ENCODE results near the gene TTC1.
"Not testable (repeated sequence)": the region's sequence is repeated elsewhere in the genome, so short reads cannot be mapped to it uniquely, and the experiment has no call there.

Gene TTC1, protein sequence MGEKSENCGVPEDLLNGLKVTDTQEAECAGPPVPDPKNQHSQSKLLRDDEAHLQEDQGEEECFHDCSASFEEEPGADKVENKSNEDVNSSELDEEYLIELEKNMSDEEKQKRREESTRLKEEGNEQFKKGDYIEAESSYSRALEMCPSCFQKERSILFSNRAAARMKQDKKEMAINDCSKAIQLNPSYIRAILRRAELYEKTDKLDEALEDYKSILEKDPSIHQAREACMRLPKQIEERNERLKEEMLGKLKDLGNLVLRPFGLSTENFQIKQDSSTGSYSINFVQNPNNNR

DNA sequence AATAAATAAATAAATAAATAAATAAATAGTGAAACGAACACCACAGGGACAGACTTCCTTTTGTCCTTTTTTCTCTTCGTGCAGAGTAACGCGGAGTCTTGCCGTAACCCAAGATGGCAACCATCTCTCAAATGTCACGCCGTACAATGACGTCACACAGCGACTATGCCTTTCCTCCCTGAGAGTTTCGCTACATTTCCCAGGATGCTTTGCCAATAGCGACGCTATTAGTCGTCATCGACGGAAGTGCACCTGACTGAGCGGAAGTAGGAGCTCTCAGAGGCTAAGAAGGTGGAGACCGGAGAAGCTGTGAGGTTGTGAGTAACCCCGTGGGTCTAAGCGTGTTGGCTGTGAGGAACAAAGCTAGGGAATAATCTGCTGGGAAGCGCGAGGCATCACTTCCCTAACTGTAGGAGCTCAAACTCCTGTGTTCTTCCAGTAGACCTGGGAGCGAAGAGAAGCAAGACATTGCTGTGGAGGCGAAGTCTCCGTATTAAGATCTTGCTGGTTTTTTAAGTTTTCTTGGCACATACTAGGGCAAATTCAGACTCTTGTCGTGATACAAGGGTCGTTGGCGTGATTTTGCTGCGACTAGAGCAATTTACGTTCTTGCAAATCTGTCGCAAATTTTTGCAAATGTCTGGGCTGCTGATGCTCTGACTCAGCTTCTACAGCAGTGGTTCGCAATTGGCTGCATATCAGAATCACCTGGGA lies at the start of gene TTC1:
TSS of gene TTC1 (plus strand) at position 263 of the 714 bp plus-strand sequence. CDS start 1,390 bp downstream, outside the sequence.
- DNase-seq, result peak; percentile 89

DNA sequence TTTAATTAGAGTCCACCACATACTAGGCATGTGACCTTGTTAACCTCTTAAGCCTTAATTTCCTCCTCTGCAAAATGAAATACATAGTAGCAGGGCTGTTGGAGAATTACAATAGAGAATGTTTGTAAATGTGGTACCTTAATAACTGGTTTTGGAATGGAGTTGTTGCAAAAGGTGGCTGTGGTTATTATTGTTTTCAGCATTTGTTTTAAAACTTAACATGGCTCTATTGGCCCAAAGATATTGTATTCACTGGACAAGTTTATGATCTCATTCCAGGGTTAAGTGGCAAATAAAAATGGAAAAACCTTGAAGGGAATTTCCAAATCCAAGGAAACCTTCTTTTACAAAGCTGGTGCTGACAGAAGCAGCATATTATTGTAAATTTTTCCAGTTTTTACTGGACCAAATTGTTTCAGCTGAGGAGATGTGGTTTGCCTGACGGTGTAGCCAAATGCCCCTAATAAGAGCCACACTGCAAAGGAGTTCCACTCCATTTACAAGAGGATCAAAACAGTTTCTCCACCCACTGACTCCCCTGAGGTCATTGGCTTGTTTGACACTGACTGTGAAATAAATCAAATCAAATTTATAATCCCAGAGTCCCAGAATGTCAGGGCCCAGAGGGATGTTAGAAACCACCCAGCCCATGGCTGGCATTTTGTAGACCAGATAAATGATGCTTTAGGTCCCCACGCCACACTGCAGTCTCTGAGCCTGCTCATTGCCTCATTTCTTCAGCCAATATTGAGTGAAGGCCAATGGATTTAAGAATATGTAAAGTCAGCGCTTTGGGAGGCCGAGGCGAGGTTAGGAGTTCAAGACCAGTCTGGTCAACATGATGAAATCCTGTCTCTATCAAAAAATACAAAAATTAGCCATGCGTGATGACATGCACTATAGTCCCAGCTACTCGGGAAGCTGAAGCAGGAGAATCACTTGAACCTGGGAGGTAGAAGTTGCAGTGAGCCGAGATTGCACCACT lies 47.5 kb upstream of the TTC1 start:
- no peak for DNase-seq

DNA sequence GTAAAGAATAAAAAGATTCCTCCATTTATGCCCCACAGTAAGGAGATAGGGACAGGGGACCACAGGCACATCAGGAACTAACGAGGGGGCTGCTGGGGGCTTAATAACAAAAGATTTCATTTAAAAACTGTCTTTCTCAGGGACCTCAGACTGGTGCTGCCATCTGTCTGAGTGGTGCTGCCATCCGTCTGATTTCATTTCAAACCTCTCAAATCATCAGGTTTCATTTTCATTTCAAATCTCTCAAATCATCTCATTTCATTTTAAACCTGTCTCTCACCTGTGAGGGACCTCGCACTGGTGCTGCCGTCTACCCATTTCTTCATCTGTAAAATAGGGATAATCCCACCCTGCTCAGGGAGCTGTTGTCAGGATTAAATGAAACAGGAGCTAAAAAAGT lies 46.7 kb upstream of the TTC1 start:
- DNase-seq, result no peak

DNA sequence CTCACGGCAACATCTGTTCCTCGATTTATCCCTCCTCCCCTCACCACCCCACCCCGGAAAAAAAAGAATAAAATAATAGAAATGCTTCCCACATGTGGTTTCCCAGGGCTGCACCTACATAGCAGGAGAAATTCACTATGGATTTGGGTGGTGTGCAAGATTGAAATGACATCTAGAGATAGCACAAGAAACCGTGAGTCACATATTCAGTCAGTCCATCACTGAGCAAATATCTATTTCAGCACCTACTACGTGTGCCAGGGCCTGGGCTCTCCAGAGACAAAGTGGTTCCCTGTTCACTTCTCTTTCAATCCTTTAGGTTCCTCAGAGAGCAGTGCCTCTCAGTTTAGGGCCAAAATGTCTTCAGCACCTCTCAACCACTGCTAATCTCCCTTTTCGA lies 45.0 kb upstream of the TTC1 start:
- no peak for DNase-seq

DNA sequence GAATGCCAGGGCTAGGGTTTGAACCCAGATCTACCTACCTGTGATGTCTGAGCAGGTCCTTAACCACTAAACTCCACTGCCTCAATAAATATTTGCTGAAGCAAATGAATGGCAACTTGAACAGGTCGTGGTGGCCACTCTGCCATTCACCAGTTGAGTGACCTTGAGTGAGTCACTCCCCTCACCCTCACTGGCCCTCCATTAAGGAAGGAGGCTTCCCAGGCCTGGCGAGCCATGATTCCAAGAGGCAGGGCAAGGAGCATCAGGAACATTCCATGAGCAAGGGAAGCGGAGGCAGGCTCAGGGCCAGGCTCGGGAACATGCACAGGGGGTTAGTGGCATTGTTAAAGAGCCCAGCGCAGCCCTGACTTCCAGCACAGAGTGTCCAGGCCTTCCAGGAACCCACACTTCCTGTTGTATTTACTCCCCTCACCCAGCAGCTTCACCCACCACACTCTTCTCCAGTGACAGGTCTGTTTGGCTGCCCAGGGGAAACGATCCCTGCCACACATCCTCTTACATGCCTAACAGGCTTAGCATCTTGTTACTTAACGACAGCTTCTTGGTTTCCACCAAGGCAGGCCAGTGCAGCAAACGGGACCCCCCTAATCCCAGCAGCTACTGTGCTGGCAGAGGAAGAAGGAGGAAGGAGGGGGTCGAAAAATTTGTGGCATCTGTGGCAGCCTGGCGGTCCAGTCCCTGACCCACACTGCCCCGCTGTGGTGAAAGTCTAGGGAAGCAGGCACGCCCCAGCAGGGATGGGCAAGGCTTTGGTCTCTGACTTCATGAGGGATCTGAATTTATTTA lies 43.7 kb upstream of the TTC1 start:
- no peak for DNase-seq

DNA sequence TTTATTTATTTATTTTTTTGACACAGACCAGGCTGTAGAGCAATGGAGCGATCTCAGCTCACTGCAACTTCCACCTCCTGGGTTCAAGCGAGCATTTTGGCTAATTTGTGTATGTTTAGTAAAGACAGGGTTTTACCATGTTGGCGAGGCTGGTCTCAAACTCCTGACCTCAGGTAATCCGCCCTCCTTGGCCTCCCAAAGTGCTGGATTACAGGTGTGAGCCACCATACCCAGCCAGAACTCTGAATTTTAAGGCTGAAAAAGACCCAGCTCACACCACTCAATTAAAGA lies 43.2 kb upstream of the TTC1 start:
- not testable (repeated sequence) for DNase-seq

DNA sequence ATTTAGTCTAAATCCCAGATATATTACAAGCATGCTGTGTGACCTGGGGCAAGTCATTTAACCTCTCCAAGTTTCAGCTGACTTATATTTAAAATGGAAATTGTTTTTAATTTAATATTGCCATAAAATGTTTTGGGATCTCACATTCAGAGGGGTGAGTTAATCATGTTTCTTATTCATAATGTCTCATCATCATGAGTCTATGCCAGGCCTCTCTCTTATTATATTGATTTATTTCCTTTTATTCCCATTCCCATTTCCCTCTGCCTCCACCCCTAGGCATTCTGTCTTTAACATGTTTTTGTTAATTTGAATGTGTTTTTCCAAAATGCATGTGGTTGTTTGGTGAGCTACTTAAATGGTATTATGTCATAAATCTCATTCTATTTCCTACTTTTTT lies 39.0 kb upstream of the TTC1 start:
- DNase-seq, result no peak

DNA sequence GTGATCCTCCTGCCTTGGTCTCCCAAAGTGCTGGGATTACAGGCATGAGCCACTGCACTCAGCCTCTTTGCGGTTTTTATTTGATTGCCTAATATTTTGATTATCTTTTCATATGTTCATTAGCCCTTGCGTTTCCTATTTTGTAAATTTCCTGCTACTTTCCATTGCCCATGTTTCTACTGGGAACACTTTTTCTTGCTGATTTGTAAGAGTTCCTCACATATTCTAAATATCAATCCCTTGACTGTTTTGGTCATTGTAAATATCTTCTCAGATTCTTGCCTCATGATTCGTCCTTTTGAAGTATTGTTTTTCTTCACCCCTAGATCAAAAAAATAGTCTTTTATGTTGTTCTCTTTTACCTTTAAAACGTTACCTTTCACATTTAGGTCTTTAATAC lies 37.9 kb upstream of the TTC1 start:
- no peak for DNase-seq

DNA sequence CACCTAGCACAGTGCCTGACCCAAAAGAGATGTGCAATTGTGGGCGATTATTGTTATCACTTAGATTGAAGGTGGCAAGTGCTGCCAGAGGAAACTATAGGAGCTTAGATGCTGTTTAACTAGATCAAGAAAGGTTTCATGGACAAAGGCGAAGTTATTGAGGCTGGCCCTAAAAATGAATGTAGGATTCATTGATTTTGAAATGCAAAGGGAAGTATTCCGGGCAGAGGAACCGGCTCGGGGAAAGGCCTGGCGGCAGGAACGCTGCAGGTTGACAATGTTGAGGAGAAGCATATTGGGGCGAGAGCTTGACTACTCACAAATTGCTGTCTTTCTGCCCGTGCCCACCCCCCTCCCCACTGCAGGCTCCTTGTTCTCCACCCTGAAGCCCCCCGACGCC lies 37.4 kb upstream of the TTC1 start:
- DNase-seq, result no peak

DNA sequence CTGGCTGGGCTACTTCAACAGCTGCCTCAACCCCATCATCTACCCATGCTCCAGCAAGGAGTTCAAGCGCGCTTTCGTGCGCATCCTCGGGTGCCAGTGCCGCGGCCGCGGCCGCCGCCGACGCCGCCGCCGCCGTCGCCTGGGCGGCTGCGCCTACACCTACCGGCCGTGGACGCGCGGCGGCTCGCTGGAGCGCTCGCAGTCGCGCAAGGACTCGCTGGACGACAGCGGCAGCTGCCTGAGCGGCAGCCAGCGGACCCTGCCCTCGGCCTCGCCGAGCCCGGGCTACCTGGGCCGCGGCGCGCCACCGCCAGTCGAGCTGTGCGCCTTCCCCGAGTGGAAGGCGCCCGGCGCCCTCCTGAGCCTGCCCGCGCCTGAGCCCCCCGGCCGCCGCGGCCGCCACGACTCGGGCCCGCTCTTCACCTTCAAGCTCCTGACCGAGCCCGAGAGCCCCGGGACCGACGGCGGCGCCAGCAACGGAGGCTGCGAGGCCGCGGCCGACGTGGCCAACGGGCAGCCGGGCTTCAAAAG lies 36.9 kb upstream of the TTC1 start:
- peak; percentile 21 for DNase-seq

DNA sequence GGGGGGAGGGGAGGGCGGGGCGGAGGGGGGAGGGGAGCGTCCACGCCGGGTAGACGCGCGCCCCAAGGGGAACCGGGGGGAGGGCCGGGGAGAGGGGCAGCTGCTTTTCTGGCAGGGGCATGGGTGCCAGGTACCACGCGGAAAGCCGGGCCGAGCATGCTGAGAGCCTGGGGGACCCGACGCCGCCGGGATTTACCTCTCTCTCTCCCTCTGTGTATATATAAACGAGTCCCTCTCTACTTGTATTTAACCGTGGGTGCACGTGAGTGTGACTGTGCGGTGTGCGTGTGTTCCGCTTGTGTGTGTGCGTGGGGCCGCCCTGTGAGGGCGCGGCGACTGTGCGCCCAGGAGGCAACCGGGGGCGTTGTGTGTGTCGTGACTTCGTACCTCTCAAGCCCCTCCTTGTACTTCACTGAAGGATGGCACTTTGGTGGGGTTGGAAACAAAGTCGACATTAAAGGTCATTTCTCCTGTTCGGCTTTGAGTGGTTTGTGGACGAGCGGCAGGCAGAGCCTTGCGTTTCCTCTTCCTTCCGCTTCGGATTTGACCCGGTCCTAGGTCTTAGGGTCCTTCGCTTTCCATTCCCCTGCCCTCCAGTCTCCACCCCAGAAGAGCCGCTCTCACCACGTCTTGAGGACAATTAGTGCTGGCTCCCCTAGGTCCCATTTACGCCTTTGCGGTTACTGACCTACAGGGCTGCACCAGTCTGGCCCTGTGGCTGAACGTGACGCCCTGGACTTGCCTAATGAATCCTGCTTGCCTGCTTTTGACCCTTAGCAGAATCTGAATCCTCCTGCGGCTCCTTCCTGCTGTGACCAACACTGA lies 36.2 kb upstream of the TTC1 start:
- DNase-seq, result no peak

DNA sequence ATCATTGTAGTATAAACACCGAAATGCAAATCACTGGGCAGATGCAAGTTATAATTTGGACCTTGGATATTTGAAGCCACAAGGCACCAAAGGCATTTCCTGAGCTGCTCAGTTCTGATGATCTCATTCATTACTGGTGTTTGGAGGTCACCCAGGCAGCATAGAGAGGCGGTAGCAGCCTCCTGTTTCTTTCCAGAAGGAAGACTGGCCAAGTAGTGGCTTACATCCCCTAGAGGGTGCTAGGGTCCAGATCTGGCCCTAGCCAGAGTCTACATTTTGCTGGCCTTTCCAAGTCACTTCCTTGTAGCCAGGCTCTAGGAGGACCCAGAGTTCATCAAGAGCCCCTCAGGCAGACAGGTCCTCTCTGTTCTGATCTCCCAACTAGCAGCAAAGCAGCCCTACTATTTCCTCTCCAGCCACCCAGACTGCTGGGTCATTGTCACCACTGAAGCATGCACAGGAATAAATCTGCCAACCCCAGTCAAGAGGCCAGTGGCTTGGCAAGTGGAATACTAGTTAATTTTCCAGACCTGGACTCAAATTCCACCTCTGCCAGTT lies 33.4 kb upstream of the TTC1 start:
- DNase-seq, result no peak

DNA sequence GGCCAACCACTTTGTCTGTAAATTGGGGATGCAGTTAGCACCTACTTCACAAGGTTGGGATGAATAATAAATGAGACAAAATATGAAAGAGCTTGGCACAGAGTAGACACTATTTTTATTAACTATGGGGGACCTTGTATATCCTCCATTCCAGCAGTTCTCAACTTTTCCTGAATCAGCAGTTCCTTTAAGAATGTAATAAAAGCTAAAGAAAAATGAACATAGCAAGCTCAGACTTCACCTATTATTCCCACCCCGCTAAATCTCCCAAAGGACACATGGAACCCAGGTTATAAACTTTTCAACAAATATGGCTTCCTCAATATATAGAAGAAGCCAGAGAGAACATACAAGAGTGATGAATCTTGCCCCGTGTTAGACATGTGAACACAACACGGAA lies 32.0 kb upstream of the TTC1 start:
- DNase-seq, result no peak

DNA sequence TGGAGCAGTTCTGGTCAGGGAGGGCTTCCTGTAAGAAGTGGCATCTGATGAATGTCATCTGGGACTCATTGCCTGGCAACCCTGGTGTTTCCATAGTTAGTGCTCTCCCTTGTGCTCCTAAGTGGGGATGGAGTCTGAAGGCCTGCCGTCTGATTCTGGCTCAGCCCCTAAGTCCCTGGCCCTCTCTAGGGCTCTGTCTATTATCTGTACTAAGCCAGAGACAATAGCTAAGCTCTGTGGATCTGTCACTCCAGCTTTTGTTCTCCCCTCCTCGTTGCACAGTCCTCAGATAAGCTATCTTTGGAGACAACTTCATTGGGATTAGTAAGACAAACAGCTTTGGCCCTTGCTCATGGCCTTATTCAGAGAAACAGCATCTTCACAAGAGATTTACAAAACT lies 30.6 kb upstream of the TTC1 start:
- DNase-seq, result no peak

DNA sequence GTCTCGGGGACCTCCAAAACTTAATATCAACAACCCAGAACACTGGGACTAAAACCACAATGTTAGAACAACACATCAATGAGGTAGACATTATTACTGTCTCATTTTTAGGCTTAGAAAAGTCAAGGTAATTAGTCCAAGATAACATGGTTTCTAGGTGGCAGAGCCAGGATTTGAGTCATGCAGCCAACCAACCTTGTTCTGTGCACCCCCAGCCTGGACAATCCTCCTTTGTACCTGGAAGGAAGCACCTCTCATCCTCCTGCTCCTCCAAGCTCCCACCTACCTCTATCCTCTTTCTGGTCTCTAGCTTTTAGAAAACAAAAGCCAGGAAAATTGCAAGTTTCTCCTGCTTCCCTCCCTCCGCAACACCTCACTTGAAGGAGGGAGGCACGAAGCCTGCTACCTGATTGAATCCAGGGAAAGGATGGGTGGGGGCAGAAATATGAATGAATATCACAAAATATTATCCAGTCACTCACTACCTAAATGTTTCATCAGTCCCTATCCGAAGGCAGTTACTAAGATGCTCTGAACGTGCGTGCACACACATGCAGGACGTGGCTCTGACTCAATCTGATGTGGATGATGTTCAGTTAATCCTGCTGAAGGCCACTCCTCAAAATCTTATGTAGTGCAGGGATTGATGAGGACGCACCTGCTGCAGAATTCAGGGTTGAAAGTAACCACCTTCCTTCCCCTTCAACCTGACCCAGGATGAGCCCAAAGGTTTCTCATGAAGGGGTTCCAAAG lies 26.3 kb upstream of the TTC1 start:
- no peak for DNase-seq

DNA sequence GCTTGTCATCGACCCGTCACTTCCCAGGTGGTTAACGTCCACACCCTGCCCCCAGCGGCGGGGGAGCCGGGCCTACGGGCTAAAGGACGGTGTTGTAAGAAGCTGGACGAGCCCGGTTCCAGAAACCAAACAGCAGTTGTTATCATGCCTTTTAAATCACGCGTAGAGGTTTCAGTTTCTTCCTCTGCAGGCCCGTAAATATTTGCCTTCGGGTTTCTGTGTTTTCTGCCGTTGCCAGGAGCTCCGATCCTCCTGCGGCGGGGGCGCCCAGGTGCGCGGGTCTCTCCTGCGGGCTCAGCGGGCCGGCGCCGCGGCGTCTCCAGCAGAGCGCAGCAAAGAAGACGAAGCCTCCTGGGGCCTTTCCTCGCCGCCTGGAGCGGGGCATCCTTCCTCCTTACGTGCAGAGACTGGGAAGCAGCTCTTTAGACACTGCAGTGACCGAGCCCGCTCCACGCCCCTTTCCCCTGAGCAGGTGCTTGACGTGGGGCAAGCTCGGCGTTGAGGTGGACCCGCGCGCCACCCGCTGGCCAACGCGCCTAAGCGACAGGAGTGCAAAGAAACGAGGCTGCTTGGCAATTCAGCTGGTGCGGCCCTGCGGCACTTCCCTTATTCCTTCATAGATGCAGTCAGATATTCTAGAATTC lies 21.8 kb upstream of the TTC1 start:
- peak; percentile 49 for DNase-seq

DNA sequence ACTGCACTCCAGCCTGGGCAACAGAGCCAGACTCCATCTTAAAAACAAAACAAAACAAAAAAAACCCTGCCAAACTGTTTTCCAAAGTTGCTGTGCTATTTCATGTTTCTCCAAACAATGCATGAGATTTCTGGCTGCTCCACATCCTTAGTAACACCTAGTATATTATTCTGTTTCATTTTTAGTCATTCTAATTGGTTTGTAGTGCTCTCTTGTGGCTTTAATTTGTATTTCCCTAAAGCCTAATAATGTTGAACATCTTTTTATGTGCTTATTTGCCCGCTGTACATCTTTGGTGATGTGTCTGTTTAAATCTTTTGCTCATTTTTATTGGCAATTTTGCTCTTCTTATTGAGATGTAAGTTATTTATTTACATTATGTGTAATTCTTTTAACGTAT lies 18.4 kb upstream of the TTC1 start:
- no peak for DNase-seq

DNA sequence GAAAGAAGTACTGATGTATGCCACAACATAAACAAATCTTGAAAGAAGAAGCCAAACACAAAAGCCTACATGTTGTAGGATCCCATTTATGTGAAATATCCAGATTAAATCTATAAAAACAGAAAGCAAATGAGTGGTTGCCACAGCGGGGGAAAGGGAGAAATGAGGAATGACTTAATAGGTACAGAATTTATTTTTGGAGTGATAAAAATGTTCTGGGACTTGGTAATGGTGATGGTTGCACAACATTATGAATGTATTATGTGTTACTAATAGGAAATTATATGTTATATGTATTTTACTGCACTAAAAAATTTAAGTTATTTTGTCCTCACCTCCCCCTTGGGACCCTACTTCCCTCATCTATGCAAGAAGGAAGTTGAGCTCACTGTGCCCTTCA lies 16.4 kb upstream of the TTC1 start:
- DNase-seq, result no peak

DNA sequence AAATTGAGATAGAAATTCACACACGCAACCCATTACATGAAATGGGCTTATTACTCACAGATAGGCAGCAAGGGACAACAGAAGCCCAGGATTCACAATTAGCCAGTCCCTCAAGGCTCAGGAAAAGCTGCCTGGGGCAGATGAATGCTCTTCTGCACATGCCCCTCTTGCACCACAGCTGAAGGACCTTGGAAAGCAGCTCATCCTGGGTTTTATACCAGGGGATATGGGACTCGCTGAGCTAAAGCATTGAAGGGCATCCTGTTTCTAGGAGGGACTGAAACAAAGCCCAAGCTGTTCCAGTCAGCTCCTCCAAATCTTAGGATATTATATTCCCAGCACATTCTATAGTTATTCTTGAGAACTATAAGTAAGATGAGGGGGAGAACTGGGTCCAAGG lies 15.7 kb upstream of the TTC1 start:
- no peak for DNase-seq

DNA sequence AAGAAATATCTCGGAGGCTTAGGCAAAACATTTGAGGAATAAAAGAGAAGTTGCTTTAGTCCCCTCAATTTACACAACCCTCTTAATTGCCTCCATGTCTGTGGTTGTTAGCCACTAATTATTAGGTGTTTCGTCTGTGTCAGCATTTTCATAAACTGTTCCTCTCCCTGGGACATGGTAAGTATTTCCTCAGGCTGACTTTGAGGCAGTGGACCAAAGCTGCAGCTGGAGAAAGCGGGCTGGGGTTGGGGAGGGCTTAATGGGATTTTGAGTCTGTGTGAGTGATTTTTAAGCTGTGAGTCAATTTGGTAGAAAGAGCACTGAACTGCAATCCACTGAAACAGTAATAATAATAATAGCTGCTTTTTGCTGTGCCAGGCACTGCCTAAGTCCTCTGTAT lies 13.0 kb upstream of the TTC1 start:
- no peak for DNase-seq

Data from NCI-H1105 (cell line).